Rectal smooth muscle tissue (tissue), 1 donor: ENCODE measurements around the gene GPR162.

ENCODE experiments used
- H3K27ac ChIP-seq: one replicate; pipeline ENCODE4 v1.7.0; 2013; ENCODE audit warnings: low read depth, low read length, inconsistent platforms
- H3K27me3 ChIP-seq: one replicate; pipeline ENCODE4 v1.7.0; 2013; ENCODE audit warnings: low read length; ENCODE audit not compliant: control insufficient read depth, insufficient read depth
- H3K36me3 ChIP-seq: one replicate; pipeline ENCODE4 v1.7.0; 2013; ENCODE audit warnings: low read length; ENCODE audit not compliant: control insufficient read depth, insufficient read depth
- H3K4me1 ChIP-seq: one replicate; pipeline ENCODE4 v1.7.0; 2013; ENCODE audit warnings: low read length; ENCODE audit not compliant: control insufficient read depth, insufficient read depth
- H3K4me3 ChIP-seq: one replicate; pipeline ENCODE4 v1.7.0; 2013; ENCODE audit warnings: low read length
- H3K9ac ChIP-seq: one replicate; pipeline ENCODE4 v1.7.0; 2013; ENCODE audit warnings: low read length

The GPR162 gene

GRCh38 chr12:6780573-6780972, 41.0 kb upstream of the GPR162 start:
- no peaks in the 10 kb centered on the region for H3K27me3 ChIP-seq
- no peak overlapping the region for H3K9ac ChIP-seq
- H3K4me1 ChIP-seq, result peaks cover 8% of the 10 kb centered on the region
- H3K27ac ChIP-seq, result no peak overlapping the region
- no peaks in the 10 kb centered on the region for H3K36me3 ChIP-seq
- H3K4me3 ChIP-seq, result no peak overlapping the region

GRCh38 chr12:6782119-6782518, 39.5 kb upstream of the GPR162 start:
- no peaks in the 10 kb centered on the region for H3K27me3 ChIP-seq

GRCh38 chr12:6782850-6783566, 38.6 kb upstream of the GPR162 start:
- Histone ChIP-seq H3K9ac (no peak overlapping the region), H3K36me3 (no peaks in the 10 kb centered on the region), H3K27ac (no peak overlapping the region), H3K27me3 (no peaks in the 10 kb centered on the region), H3K4me1 (peaks cover 3% of the 10 kb centered on the region), H3K4me3 (no peak overlapping the region)

More at GRCh38 chr12:6782119-6782518, 39.5 kb upstream of the GPR162 start:
- Histone ChIP-seq H3K4me1 (peaks cover 8% of the 10 kb centered on the region), H3K36me3 (no peaks in the 10 kb centered on the region), H3K27ac (no peak overlapping the region), H3K4me3 (no peak overlapping the region), H3K9ac (no peak overlapping the region)

GRCh38 chr12:6783828-6784227, 37.8 kb upstream of the GPR162 start:
- Histone ChIP-seq H3K27ac (no peak overlapping the region), H3K9ac (no peak overlapping the region), H3K4me1 (peaks cover 3% of the 10 kb centered on the region), H3K4me3 (no peak overlapping the region), H3K36me3 (no peaks in the 10 kb centered on the region), H3K27me3 (no peaks in the 10 kb centered on the region)

GRCh38 chr12:6784296-6784695, 37.3 kb upstream of the GPR162 start:
- Histone ChIP-seq H3K4me3 (no peak overlapping the region), H3K9ac (no peak overlapping the region), H3K36me3 (no peaks in the 10 kb centered on the region), H3K4me1 (peaks cover under 1% of the 10 kb centered on the region), H3K27me3 (no peaks in the 10 kb centered on the region), H3K27ac (no peak overlapping the region)

GRCh38 chr12:6784761-6785160, 36.9 kb upstream of the GPR162 start:
- Histone ChIP-seq H3K4me1 (no peaks in the 10 kb centered on the region), H3K27ac (no peak overlapping the region), H3K9ac (no peak overlapping the region), H3K27me3 (no peaks in the 10 kb centered on the region), H3K4me3 (no peak overlapping the region), H3K36me3 (no peaks in the 10 kb centered on the region)

GRCh38 chr12:6786416-6787094, 35.1 kb upstream of the GPR162 start:
- H3K4me1 ChIP-seq, result no peaks in the 10 kb centered on the region
- H3K4me3 ChIP-seq, result no peak overlapping the region
- no peaks in the 10 kb centered on the region for H3K27me3 ChIP-seq
- H3K36me3 ChIP-seq, result no peaks in the 10 kb centered on the region
- no peak overlapping the region for H3K9ac ChIP-seq
- H3K27ac ChIP-seq, result no peak overlapping the region

GRCh38 chr12:6787309-6787708, 34.3 kb upstream of the GPR162 start:
- H3K27ac ChIP-seq, result no peak overlapping the region
- no peaks in the 10 kb centered on the region for H3K27me3 ChIP-seq
- H3K4me1 ChIP-seq, result no peaks in the 10 kb centered on the region

GRCh38 chr12:6788972-6789924, 32.4 kb upstream of the GPR162 start, which contains the start of gene CD4:
Gene CD4 (plus strand): TSS chr12:6789528. CDS start chr12:6800139, 10,611 bp downstream.
- H3K27me3 ChIP-seq, result no peaks in the 10 kb centered on the region
- no peaks in the 10 kb centered on the region for H3K36me3 ChIP-seq
- no peaks in the 10 kb centered on the region for H3K4me1 ChIP-seq
- H3K9ac ChIP-seq, result peak within 1 kb of the TSS; percentile 19
- peak within 1 kb of the TSS; percentile 57 for H3K4me3 ChIP-seq
- no peak within 1 kb of the TSS for H3K27ac ChIP-seq

More at GRCh38 chr12:6787309-6787708, 34.3 kb upstream of the GPR162 start:
- Histone ChIP-seq H3K36me3 (no peaks in the 10 kb centered on the region), H3K4me3 (no peak overlapping the region), H3K9ac (no peak overlapping the region)

GRCh38 chr12:6790496-6791150, 31.0 kb upstream of the GPR162 start:
- H3K9ac ChIP-seq, result peak overlapping the region; percentile 0
- H3K36me3 ChIP-seq, result no peaks in the 10 kb centered on the region
- peak overlapping the region; percentile 14 for H3K4me3 ChIP-seq
- no peaks in the 10 kb centered on the region for H3K4me1 ChIP-seq
- no peaks in the 10 kb centered on the region for H3K27me3 ChIP-seq
- no peak overlapping the region for H3K27ac ChIP-seq

- Histone ChIP-seq H3K27ac (no peak overlapping the region), H3K9ac (no peak overlapping the region), H3K4me3 (peak overlapping the region; percentile 14), H3K36me3 (no peaks in the 10 kb centered on the region), H3K27me3 (no peaks in the 10 kb centered on the region), H3K4me1 (no peaks in the 10 kb centered on the region)
These were observed 29.6 kb upstream of the GPR162 start for GRCh38 chr12:6791931-6792520.
